H9 (cell line): ENCODE results near the gene MYH14. TPM values are rescaled to one million over a fixed set of nuclear protein-coding genes. Genes with fewer than 3 reads are reported as not detected.

Source experiments
- DNase-seq: peaks from one replicate; pipeline ENCODE4 v3.0.0-alpha.2; 2017
- H2AFZ ChIP-seq: one replicate; pipeline ENCODE4 v1.6.1; 2013; ENCODE audit warnings: mild to moderate bottlenecking, low read length, control low read depth, moderate library complexity
- H2AK5ac ChIP-seq: 2 replicates; pipeline ENCODE4 v1.6.1; 2013; ENCODE audit warnings: low read length, control low read depth, mixed read lengths; ENCODE audit not compliant: insufficient read length
- H2BK120ac ChIP-seq: one replicate; pipeline ENCODE4 v1.6.1; 2013; ENCODE audit warnings: low read depth, mild to moderate bottlenecking, low read length, control low read depth, inconsistent platforms; ENCODE audit not compliant: poor library complexity, severe bottlenecking
- H2BK12ac ChIP-seq: 2 replicates; pipeline ENCODE4 v1.6.1; 2013; ENCODE audit warnings: low read length, control low read depth, mixed read lengths, low read depth; ENCODE audit not compliant: insufficient read length
- H2BK15ac ChIP-seq: 2 replicates; pipeline ENCODE4 v1.6.1; 2013; ENCODE audit warnings: low read depth, low read length, control low read depth
- H2BK20ac ChIP-seq: one replicate; pipeline ENCODE4 v1.6.1; 2013; ENCODE audit warnings: low read depth, mild to moderate bottlenecking, low read length, control low read depth, inconsistent platforms; ENCODE audit not compliant: poor library complexity, severe bottlenecking
- H2BK5ac ChIP-seq: 2 replicates; pipeline ENCODE4 v1.6.1; 2013; ENCODE audit warnings: low read length, control low read depth, mixed read lengths; ENCODE audit not compliant: insufficient read length
- H3K14ac ChIP-seq: 2 replicates; pipeline ENCODE4 v1.6.1; 2013; ENCODE audit warnings: low read length, control low read depth; ENCODE audit not compliant: insufficient read depth
- H3K18ac ChIP-seq: 2 replicates; pipeline ENCODE4 v1.6.1; 2013; ENCODE audit warnings: low read depth, mild to moderate bottlenecking, mixed read lengths, low read length, control low read depth; ENCODE audit not compliant: insufficient read length
- H3K23ac ChIP-seq: 2 replicates; pipeline ENCODE4 v1.6.1; 2013; ENCODE audit warnings: low read length, control low read depth, mixed read lengths, low read depth; ENCODE audit not compliant: insufficient read length
- H3K23me2 ChIP-seq: 2 replicates; pipeline ENCODE4 v1.6.1; 2013; ENCODE audit warnings: low read depth, mild to moderate bottlenecking, mixed read lengths, low read length, control low read depth; ENCODE audit not compliant: insufficient read length, poor library complexity, severe bottlenecking
- H3K27ac ChIP-seq: 2 replicates; pipeline ENCODE4 v1.5.1; 2013; ENCODE audit warnings: low read length, control low read depth, mixed read lengths, low read depth; ENCODE audit not compliant: insufficient read length
- H3K27me3 ChIP-seq: 2 replicates; pipeline ENCODE4 v1.6.1; 2013; ENCODE audit warnings: low read length, control low read depth, inconsistent platforms; ENCODE audit not compliant: insufficient read depth
- H3K4ac ChIP-seq: 2 replicates; pipeline ENCODE4 v1.6.1; 2013; ENCODE audit warnings: low read depth, mild to moderate bottlenecking, control low read depth, inconsistent platforms, low read length, moderate library complexity
- H3K4me1 ChIP-seq: 2 replicates; pipeline ENCODE4 v1.6.1; 2013; ENCODE audit warnings: low read length, control low read depth, inconsistent platforms; ENCODE audit not compliant: insufficient read depth
- H3K4me2 ChIP-seq: 2 replicates; pipeline ENCODE4 v1.6.1; 2013; ENCODE audit warnings: low read length, control low read depth, mixed read lengths; ENCODE audit not compliant: insufficient read length, insufficient read depth
- H3K56ac ChIP-seq: 2 replicates; pipeline ENCODE4 v1.6.1; 2013; ENCODE audit warnings: low read depth, mild to moderate bottlenecking, mixed read lengths, low read length, control low read depth; ENCODE audit not compliant: insufficient read length
- H3K79me1 ChIP-seq: 2 replicates; pipeline ENCODE4 v1.6.1; 2013; ENCODE audit warnings: low read depth, mild to moderate bottlenecking, moderate library complexity, low read length, control low read depth, inconsistent platforms; ENCODE audit not compliant: insufficient read depth, poor library complexity, severe bottlenecking
- H3K79me2 ChIP-seq: 2 replicates; pipeline ENCODE4 v1.6.1; 2013; ENCODE audit warnings: low read length, control low read depth, inconsistent platforms; ENCODE audit not compliant: insufficient read depth
- H3K9ac ChIP-seq: 2 replicates; pipeline ENCODE4 v1.6.1; 2013; ENCODE audit warnings: low read length, control low read depth, mixed read lengths; ENCODE audit not compliant: insufficient read length; ENCODE audit errors: extremely low read depth
- H3K9me3 ChIP-seq: one replicate; pipeline ENCODE4 v1.6.1; 2013; ENCODE audit warnings: low read depth, low read length, inconsistent platforms; ENCODE audit not compliant: control insufficient read depth
- H3T11ph ChIP-seq: one replicate; pipeline ENCODE4 v1.6.1; 2013; ENCODE audit warnings: mild to moderate bottlenecking, low read length, control low read depth, inconsistent platforms
- H4K20me1 ChIP-seq: one replicate; pipeline ENCODE4 v1.6.1; 2013; ENCODE audit not compliant: control insufficient read depth, insufficient read length, insufficient read depth
- H4K5ac ChIP-seq: 2 replicates; pipeline ENCODE4 v1.6.1; 2013; ENCODE audit warnings: low read depth, mild to moderate bottlenecking, mixed read lengths, low read length, control low read depth; ENCODE audit not compliant: insufficient read length
- H4K8ac ChIP-seq: replicated peaks from 2 replicates; pipeline ENCODE4 v1.6.1; 2013; ENCODE audit warnings: low read length, control low read depth, mixed read lengths, low read depth; ENCODE audit not compliant: insufficient read length
- H4K91ac ChIP-seq: 2 replicates; pipeline ENCODE4 v1.6.1; 2013; ENCODE audit warnings: low read depth, mild to moderate bottlenecking, moderate library complexity, mixed read lengths, low read length, control low read depth; ENCODE audit not compliant: insufficient read length
- H3K27ac Mint-ChIP-seq, 3 experiments: 2 replicates in 2 of 3; 3 replicates in 1 of 3; pipeline ENCODE4 v1.8.0; 2020 to 2021; ENCODE audit warnings: mixed read lengths in 3 of 3, mild to moderate bottlenecking in 1 of 3, moderate library complexity in 1 of 3
- H3K27me3 Mint-ChIP-seq: 2 replicates; pipeline ENCODE4 v1.8.0; 2021; ENCODE audit warnings: low read depth, mild to moderate bottlenecking, moderate library complexity, mixed read lengths
- H3K36me3 Mint-ChIP-seq, 3 experiments: 2 replicates in 2 of 3; 3 replicates in 1 of 3; pipeline ENCODE4 v1.8.0; 2020 to 2021; ENCODE audit warnings: low read depth in 3 of 3, mixed read lengths in 3 of 3; ENCODE audit not compliant: insufficient read depth in 1 of 3
- H3K4me1 Mint-ChIP-seq, 2 experiments: 2 replicates each; pipeline ENCODE4 v1.8.0; 2020; ENCODE audit warnings: mixed read lengths in 2 of 2
- H3K4me3 Mint-ChIP-seq, 2 experiments: 2 replicates in 1 of 2; 3 replicates in 1 of 2; pipeline ENCODE4 v1.8.0; 2020 to 2021; ENCODE audit warnings: mild to moderate bottlenecking in 2 of 2, mixed read lengths in 2 of 2, moderate library complexity in 1 of 2
- H3K9me3 Mint-ChIP-seq, 2 experiments: 2 replicates in 1 of 2; 3 replicates in 1 of 2; pipeline ENCODE4 v1.8.0; 2020; ENCODE audit warnings: mild to moderate bottlenecking in 2 of 2, mixed read lengths in 2 of 2, moderate library complexity in 1 of 2
- whole genome bisulfite sequencing: extraction: QIAGEN DNeasy Blood & Tissue Kit; methylation state at CpG from one replicate; pipeline ENCODE4 v1.1.7; 2013; ENCODE audit warnings: missing lambda C conversion rate, low lambda C conversion rate, mixed read lengths; ENCODE audit not compliant: insufficient read length; ENCODE audit errors: extremely low coverage; 5-methylcytosine and 5-hydroxymethylcytosine counted together
- total RNA-seq: library from RNA; stranded (reverse); gene quantifications from 2 replicates; pipeline ENCODE4 v1.2.1, GENCODE V29; 2021
- TF ChIP-seq, protein P1 (sequence below): fragments of 200-600 bp; sonication (generic); conservative IDR thresholded peaks from 3 replicates; pipeline ENCODE4 v1.8.0; 2021; ENCODE audit warnings: antibody characterized with exemption, mild to moderate bottlenecking

MYH14 gene
- total RNA-seq, 1 experiment from 2014 or later: 27.7 TPM

- Mint-ChIP-seq H3K4me1 (peaks cover 3 to 28% of the 10 kb centered on the region in 2 experiments), H3K27me3 (peaks cover 41% of the 10 kb centered on the region), H3K36me3 (no peaks in the 10 kb centered on the region), H3K4me3 (peak overlapping the region; percentile 55 to 73), H3K9me3 (no peaks in the 10 kb centered on the region), H3K27ac (no peak overlapping the region)
- Histone ChIP-seq H2BK120ac (no peak overlapping the region), H3K9me3 (no peaks in the 10 kb centered on the region), H2BK15ac (no peak overlapping the region), H2BK5ac (no peak overlapping the region), H3K56ac (no peak overlapping the region), H4K91ac (no peak overlapping the region), H2BK12ac (no peak overlapping the region), H4K8ac (no peak overlapping the region), H3K14ac (no peak overlapping the region), H3K79me1 (no peaks in the 10 kb centered on the region), H2BK20ac (no peak overlapping the region), H3T11ph (no peak overlapping the region), H2AFZ (no peak overlapping the region), H3K23me2 (peaks cover 9% of the 10 kb centered on the region), H3K27me3 (no peaks in the 10 kb centered on the region), H2AK5ac (no peak overlapping the region), H3K79me2 (no peaks in the 10 kb centered on the region), H3K4me1 (no peaks in the 10 kb centered on the region), H3K4ac (no peak overlapping the region), H3K23ac (no peak overlapping the region), H4K20me1 (no peaks in the 10 kb centered on the region), H3K9ac (no peak overlapping the region), H3K18ac (no peak overlapping the region), H3K27ac (no peak overlapping the region), H3K4me2 (peak overlapping the region; percentile 37), H4K5ac (no peak overlapping the region)
- TF ChIP-seq, protein P1, sequence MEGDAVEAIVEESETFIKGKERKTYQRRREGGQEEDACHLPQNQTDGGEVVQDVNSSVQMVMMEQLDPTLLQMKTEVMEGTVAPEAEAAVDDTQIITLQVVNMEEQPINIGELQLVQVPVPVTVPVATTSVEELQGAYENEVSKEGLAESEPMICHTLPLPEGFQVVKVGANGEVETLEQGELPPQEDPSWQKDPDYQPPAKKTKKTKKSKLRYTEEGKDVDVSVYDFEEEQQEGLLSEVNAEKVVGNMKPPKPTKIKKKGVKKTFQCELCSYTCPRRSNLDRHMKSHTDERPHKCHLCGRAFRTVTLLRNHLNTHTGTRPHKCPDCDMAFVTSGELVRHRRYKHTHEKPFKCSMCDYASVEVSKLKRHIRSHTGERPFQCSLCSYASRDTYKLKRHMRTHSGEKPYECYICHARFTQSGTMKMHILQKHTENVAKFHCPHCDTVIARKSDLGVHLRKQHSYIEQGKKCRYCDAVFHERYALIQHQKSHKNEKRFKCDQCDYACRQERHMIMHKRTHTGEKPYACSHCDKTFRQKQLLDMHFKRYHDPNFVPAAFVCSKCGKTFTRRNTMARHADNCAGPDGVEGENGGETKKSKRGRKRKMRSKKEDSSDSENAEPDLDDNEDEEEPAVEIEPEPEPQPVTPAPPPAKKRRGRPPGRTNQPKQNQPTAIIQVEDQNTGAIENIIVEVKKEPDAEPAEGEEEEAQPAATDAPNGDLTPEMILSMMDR: no peak
- DNase-seq: no peak
- no CpG with 5 or more reads among the region's 18 CpGs for WGBS
Observed at GRCh38 chr19:50202962-50203280, 501 bp upstream of the MYH14 start.
